A549 (cell line): ENCODE results near the gene WTAP.

Source experiments
- BHLHE40 ChIP-seq: IDR thresholded peaks from 2 replicates; pipeline ENCODE4 v1.6.1; 2012; ENCODE audit warnings: low read depth, low read length, inconsistent platforms
- CEBPB ChIP-seq, 2 experiments: fragments of >200 bp in 1 of 2; sonication (Bioruptor Twin) in 1 of 2; formaldehyde crosslinking in 1 of 2; IDR thresholded peaks; 2 replicates each; pipeline ENCODE4 v1.6.1; 2012 to 2016
- E2F6 ChIP-seq: IDR thresholded peaks from 2 replicates; pipeline ENCODE4 v1.6.1; 2012; ENCODE audit warnings: low read depth, borderline replicate concordance
- JUNB ChIP-seq: fragments of >200 bp; sonication (Bioruptor Twin); formaldehyde crosslinking; IDR thresholded peaks from 2 replicates; pipeline ENCODE4 v1.6.1; 2016
- POLR2A ChIP-seq: IDR thresholded peaks from 2 replicates; pipeline ENCODE4 v1.6.1; 2012; ENCODE audit warnings: mild to moderate bottlenecking, low read length
- RCOR1 ChIP-seq: fragments of 150-350 bp; IDR thresholded peaks from 2 replicates; pipeline ENCODE4 v1.6.1; 2014; ENCODE audit warnings: antibody characterized with exemption, low read length, low read depth
- RNF2 ChIP-seq: fragments of 200-600 bp; sonication (generic); IDR thresholded peaks from 2 replicates; pipeline ENCODE4 v1.6.1; 2016; ENCODE audit warnings: low read depth, mild to moderate bottlenecking, antibody characterized with exemption, moderate library complexity, borderline replicate concordance
- SMC3 ChIP-seq: fragments of >200 bp; sonication (Bioruptor Twin); formaldehyde crosslinking; IDR thresholded peaks from 3 replicates; pipeline ENCODE4 v1.6.1; 2018; ENCODE audit warnings: inconsistent platforms
- ZSCAN20 ChIP-seq: fragments of 250-450 bp; sonication (Bioruptor Pico); IDR thresholded peaks from 2 replicates; pipeline ENCODE4 v1.8.0; 2022; ENCODE audit warnings: mild to moderate bottlenecking, moderate library complexity
- TF ChIP-seq, protein P1 (sequence below): fragments of >200 bp; sonication (Bioruptor Twin); formaldehyde crosslinking; IDR thresholded peaks from 3 replicates; pipeline ENCODE4 v1.5.1; 2016

DNA sequence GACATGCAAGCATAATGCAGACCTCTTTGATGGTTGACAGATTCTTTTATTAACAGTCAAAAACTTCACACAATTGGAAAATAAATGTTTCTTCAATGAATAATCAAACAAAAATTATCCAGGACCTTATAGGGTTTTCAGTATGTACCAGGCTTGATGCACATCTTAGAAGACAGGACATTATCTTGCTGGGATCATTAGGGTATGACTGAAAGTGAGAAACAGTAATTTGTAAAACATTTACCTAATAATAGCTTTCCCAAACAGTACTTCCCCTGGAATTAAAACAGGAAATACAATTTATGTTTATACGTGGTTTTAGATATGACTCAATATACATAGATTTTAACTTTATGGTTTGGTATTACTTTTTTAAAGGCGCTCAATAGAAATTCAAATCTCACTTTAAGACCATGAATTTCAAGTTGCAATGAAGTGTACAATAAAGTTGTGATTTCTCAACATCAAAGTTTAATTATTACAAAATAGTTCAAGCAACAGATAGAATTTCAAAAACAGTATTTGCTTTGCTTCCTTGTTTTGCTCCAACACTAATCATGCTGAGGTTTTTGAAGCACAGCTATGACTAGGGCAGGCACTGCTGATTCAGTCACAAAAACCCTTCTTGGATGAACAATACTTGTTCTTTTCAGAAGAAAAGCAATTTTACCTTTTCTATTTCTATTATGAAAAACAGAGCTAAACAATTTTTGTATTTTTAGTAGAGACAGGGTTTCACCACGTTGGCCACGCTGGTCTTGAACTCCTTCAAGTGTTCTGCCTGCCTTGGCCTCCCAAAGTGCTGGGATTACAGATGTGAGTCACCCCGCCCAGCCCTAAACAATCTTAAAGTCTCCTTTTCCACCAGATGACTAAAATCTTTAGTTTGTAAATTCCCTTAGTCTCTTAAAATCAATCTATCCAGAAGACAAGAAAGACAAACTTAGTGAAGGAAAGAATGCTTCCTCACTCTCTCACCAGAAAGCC lies 47.9 kb upstream of the WTAP start:
- TF ChIP-seq, protein P1, sequence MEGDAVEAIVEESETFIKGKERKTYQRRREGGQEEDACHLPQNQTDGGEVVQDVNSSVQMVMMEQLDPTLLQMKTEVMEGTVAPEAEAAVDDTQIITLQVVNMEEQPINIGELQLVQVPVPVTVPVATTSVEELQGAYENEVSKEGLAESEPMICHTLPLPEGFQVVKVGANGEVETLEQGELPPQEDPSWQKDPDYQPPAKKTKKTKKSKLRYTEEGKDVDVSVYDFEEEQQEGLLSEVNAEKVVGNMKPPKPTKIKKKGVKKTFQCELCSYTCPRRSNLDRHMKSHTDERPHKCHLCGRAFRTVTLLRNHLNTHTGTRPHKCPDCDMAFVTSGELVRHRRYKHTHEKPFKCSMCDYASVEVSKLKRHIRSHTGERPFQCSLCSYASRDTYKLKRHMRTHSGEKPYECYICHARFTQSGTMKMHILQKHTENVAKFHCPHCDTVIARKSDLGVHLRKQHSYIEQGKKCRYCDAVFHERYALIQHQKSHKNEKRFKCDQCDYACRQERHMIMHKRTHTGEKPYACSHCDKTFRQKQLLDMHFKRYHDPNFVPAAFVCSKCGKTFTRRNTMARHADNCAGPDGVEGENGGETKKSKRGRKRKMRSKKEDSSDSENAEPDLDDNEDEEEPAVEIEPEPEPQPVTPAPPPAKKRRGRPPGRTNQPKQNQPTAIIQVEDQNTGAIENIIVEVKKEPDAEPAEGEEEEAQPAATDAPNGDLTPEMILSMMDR, result no peak
- TF ChIP-seq ZSCAN20 (CRISPR knock-in tag), result no peak
- TF ChIP-seq CEBPB (IDR thresholded peaks at IDR 0.05), result no peak
- TF ChIP-seq JUNB, result no peak
- no peak for TF ChIP-seq POLR2A
- TF ChIP-seq SMC3, result no peak
- no peak for TF ChIP-seq E2F6
- TF ChIP-seq RCOR1, result no peak
- no peak for TF ChIP-seq BHLHE40
- TF ChIP-seq RNF2, result no peak
